Hippocampal formation (tissue), 2 donors: Measurements from ENCODE around the gene DNAH1.

ENCODE experiments used
- DNase-seq, 2 donors: peaks; one replicate each; lab custom pipeline; 2025; lab: John Stamatoyannopoulos, UW

DNAH1 gene

DNA sequence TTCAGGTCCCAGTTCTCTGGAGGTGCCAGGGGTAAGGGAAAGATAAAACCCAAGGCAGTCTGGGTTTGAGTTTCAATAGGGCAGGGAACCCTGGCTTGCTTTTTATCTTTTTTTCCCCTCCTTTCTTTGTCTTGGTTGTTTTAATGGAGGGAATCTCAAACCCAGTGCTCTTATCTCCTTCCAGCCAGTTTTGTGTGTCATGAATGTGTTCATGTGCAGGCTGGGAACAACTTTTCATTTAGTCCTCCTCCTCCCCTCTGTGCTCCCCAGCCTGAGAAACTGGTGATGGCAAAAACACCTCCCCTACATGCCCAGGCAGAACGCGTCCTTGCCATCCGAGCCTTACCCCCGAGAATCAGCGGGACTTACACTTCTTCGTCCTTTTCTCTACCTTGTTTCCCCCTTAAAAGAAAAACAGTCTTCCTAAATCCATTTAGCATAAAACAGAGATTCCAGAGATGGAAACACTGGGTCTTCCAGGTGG, 117.9 kb downstream of the DNAH1 start:
- no peak for DNase-seq

DNA sequence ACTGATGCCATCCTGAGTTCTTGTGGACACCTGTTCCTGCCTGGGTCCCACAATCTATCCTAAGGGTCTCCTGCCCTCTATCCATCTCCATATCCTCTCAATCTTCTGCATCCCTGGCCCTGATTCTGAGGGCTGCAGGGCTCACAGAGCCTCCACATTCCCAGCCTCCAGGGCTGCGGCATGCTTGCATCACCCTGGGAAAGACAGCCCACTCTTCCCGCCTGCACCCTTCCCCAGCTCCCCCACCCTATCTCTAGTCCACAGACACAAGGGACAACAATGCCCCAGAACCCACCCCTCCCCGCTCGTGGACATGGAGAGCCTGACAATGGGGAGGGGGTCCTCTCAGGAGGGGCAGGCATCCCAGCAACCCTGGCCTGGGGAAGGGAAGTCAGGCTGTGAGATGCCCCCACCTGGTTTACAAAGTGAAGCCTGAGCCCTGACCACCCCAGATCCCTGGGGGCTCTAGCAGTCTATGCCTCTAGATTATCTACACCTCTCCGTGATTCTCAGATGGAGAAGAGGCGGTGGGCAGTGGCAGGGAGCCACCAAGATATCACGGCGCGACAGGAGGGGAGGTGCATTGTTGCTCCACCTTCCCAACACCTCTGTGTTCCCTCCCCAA, 118.5 kb downstream of the DNAH1 start:
- DNase-seq = no peak

DNA sequence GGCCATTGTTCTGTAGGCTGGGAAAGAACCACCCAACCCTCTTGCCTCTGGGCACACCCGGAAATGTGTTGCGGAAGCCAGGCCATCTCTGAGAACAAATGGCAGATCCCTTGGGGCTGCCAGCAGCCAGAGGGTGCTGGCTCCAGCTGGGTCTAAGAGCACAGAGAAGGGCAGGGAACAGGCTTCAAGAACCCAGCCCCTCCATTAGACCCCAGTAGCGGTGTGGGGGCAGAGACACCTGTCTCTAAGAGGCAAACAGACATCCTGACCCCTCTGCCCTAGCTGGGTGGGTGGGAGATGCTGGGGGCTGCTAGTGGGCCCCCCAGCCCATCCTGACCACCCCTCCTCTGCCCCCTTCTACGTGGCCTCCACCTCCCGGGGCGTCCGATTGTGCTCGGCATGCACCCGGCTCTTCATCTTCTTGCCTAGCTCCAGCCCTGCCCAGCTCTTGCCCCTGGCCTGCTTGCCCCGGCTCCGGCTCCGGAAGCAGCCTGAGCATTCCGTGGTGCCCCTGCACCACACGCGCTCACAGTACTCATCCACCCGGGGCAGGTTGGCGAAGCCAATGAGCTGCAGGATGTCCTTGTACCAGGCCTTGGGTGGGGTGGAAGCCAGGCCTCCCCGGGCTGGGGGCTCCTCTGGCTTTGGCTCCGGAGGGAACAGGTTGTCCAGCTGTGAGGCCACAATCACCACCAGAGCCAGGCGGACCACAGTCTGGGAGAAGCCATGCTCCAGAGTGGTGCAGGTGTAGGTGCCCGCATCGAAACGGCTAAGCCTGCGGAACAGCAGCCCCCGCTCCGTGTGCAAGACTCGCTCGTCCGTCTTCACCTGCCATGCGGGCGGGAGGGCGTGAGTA, 119.4 kb downstream of the DNAH1 start:
- DNase-seq = no peak

DNA sequence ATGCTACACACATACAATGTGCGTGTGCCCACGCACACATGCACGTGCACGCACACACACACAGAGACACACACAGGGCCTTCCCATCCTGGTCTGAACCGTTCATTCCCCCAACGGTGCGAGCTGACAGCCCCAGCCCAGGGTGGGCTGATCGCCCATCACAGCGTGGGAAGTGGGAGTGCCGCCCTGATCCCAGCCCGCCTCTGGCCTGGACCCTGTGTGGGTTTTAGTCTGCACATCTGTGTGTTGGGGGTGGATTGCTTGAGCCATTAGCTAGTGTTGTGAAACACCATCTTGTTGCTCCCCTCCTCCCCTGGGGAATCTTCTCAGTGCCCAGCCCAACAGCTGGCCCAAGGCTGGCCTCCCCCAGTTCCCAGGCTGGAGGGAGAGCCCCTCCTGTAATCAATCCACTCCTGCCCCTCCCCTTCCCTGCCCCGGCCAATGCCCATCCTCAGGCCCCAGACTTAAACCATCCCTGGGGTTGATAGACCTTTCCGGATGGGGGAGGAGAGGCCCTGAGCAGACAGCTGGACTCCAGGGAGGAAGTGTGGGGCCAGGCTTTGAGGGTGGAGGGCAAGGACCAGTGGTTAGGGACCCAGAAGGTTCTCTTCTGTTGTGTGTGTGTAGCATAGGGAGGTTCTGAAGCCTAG, 120.5 kb downstream of the DNAH1 start:
- no peak for DNase-seq

DNA sequence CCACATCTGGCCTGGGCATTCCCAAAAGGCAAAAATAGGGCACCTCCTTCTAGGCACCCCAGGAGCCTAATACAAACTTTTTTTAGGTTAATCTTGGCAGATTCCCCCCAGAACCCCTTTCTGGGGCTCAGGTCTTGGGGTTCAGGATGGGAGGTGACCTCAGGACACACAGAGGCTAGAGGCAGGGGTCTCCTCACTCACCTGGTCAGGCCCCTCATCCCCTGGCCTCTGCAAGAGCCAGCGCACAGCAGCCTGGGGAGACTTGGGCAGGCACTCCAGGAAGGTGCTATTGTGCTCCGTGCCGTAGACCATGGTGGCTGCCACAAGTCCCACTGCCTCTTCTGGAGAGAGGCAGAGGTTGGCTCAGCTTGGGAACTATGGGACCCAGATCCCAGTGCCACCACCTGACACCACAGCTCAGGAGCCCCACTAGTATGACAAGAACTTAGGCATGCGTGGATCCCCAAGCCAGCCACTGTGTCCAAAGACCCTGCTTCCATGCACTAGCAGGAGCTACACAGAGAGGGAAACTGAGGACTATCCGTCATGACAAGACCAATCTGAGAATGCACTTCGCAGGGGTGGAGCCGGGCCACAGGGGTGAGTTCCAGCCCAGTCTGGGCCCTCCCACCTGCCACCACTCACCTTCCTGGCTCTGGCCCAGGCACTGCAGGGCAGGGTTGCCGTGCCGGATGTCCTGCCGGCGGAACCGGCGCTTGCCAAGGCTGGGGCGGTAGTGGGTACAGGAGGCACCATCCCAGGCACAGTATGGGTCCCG, 121.4 kb downstream of the DNAH1 start:
- no peak for DNase-seq

DNA sequence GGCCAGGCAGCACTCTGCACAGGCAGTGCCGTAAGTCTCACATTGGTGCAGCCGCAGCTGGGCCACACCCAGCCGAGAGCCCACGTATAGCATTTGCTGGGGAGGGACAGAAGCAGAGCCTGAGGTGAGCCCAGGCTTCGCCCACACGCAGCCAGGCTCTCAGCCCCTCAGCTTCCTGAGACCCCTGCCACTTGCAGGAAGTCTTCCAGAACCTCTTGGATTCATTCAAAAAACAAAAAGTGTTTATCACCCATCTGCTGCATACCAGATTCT, 121.9 kb downstream of the DNAH1 start:
- no peak for DNase-seq

DNA sequence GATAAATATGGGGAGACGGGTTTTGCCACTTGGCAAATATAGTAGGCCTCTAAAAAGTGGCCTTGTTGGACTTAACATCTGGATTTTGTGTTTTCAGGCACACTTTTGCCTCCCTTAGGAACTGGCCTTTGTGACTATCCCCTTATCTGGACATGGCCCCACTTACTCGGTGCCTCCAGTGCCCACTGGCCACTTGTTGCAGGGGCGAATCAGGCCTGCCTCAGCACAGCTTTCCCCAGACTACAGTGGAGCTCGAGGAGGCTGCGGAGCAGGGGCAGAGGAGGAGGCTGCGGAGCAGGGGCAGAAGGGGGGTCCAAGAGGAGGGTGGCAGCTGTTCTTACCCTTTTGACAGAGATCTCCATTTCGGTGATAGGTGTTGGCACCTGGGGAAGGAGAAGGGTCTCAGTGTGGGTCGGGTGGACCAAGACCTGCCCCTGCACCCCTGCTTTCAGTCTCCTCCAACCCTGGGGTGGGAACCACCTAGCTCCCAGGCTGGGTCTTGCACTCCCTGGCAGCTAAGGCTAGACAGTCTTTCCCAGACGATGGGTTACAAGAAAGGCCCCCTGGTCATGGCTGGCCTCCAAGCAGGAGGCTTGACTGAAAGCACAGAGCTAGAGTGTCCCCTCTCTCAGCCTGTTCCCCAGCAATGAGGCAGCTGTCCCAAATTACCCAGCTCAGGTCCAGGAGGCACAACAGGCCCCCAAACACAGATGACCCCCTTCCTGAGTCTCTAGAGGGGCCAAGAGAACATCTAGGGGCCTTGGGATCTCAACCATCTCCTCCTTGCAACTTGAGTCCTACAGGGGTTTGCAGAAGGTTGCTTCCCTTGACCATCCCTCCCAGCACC, 122.7 kb downstream of the DNAH1 start:
- DNase-seq = no peak

DNA sequence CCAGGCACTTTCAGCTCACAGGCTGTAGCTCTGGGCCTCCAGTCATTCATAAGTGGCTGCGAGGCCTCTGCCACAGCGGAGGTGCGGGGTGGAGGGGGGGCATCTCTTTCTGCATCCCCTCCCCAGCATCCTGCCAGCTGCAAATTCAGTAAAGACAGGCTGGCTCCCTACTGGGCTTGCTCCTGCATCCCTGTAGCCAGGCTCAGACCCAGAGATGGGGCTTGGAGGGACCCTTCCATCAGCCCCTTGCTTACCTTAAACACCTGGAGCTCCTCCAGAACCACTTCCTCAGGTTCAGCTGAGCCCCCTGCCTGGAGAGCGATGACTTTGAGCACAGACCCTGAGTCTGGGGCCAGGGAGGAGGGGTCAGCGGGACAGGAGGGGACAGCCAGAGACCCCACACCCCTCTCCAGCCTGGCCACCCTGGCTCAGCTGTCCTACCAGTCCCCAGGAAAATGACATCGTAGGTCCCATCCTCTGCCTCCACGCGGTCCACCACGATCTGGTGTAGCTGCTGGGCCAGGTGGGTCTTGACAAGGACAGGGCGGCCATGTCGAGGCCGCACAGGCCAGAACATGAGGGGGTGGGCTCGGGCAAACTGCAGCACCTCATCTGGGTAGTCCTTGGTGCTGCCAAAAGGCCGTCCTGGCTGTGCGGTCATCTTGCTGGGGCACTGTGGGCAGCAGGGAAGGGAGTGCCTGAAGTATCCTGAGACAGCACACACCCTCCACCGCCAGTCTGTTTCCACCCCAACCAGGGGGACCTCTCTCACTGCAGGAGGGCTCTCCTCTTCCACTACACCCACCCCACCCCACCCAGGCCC, 123.5 kb downstream of the DNAH1 start:
- no peak for DNase-seq

DNA sequence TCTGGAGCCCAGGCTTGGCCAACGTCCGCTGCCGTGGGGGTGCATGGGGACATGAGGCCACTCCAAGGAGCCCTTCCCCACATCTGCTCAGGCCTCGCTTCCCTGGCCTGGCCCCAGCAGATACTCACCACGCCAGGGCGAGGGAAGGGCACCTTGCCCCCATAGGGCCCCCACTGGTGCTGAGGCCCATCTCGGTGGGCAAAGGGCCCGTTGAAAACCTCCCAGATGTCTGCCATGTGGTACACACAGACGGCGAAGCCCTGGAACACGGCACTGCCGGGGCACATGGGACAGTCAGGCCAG, 124.1 kb downstream of the DNAH1 start:
- no peak for DNase-seq

DNA sequence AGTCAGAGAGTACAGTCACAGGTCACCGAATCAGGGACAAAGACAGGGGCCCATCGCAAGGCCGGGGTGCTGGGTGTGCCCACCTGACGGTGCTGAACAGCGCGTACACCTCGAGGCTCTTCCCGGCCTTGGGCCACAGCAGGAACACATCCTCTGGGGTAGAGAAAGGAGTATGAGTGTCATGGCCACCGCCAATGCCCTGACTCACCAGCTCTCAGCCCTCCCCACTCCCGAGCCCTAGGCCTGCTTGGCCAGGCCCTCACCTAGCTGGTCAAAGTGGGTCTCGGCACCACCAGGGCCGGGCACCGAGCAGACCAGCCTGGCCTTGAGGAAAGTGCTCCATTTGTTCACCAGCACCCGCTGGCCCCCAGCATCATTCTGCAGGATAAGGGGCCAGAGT, 124.6 kb downstream of the DNAH1 start:
- no peak for DNase-seq

DNA sequence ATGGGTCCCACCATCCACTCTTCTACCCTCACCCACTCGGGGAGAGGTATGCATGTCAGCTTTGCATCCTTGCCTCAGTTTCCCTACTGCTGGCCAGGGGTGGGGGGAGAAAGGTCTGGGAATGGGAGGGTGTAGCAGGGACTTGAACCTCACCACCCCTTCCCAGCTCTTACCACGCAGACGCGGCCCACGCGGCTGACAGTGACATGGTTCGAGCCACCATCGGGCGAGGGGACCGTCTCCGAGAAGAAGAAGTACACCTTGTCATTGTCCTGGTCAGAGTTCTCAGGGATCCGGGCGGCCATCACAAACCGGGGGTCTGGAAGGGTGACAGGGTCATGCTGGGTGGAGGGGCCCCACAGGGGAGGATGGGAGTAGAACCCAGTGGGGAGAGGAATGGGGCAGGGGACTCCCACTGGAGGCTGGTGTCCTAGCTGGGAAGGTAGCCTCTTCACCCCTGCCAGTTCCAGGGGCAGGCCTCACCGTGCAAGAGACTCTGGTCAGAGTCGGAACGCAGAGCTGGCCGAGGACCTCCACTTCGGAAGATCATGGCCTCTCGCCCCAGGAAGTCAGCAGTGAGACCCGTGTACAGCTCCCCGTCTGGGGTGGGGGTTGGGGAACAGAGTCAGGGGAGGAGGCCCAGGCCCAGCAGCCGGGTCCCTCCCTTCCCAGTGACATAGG, 125.1 kb downstream of the DNAH1 start:
- DNase-seq = no peak

DNA sequence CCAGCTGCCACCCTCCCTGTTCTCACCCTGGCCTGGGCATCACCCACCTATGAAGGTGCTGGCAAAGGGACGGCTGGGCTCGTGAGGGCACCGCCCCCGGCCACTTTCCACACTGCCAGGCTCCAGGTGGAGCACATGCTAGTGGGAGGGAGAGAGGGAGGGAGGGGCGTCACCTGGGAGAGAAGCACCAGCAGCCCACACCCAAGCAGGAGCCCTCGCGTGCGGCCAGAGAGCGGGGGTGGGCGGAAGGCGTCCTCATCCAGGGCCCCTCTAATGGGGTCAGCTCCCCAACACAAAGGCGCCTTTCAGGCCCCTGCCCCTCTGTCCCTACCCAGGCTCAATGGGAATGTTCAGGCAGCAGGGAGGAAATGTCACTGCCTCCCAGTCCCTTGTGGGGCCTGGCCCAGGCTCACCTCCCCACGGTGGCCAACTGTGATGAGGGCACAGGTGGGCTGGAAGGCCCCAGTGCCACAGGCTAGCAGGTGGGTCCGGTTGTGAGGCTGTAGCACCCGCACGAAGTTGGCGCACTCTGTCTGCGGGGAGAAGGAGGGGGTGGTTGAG, 125.7 kb downstream of the DNAH1 start:
- DNase-seq = no peak

DNA sequence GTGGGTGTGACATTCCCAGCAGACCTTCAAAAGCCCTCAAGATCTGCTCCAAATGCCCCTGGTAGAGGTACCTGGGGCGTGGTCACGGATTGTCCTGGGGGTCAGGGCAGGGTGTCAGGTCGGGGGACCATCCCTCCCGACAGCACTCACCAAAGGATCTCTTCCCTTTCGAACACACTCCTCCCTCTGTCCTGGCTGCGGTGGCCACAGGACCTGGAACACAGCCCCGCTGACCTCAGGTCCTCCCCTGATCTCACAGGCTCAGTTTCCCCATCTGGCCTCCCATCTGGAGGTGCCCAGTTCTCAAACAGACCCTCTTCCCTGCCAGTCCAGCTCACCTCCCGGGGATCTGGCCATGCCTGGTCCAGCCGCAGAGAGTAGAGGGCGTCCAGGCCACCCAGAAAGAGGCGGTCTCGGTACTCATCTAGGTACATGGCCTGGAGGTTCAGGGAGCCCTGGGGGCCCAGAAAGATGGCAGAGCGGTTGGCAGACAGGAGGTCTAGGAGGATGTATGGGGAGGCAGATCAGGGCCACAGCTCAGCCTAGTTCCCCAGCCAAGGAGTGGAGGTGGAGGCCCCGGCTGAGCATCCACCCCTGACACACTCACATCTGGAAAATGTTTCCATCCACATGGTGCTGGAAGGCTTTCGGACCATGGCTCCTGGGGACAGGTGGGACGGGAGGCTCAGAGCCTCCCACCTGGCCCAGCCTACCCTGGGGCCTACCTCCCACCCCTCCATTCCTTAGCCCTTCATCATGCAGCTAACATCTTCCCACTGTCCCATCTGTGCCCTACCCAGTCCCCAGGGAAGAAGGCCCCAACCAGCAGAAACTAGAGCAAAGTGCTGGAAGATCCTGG, 126.5 kb downstream of the DNAH1 start:
- no peak for DNase-seq

DNA sequence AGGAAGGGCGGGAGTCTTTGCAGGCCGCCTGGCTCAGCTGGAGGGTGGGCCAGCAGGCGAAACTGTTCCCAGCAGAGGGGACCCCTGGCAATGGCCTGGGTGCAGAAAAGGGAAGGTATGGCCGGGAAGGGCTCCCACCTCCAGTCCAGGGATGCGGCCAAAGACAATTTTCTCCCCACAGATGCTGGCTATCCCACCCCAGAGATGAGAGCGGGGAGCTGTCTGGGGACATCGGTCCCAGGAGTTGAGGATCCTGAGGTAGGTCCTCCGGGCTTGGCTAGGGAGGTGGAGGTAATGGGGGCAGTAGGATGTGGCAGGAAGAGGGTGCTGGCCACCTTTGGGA, 127.1 kb downstream of the DNAH1 start:
- DNase-seq = no peak

DNA sequence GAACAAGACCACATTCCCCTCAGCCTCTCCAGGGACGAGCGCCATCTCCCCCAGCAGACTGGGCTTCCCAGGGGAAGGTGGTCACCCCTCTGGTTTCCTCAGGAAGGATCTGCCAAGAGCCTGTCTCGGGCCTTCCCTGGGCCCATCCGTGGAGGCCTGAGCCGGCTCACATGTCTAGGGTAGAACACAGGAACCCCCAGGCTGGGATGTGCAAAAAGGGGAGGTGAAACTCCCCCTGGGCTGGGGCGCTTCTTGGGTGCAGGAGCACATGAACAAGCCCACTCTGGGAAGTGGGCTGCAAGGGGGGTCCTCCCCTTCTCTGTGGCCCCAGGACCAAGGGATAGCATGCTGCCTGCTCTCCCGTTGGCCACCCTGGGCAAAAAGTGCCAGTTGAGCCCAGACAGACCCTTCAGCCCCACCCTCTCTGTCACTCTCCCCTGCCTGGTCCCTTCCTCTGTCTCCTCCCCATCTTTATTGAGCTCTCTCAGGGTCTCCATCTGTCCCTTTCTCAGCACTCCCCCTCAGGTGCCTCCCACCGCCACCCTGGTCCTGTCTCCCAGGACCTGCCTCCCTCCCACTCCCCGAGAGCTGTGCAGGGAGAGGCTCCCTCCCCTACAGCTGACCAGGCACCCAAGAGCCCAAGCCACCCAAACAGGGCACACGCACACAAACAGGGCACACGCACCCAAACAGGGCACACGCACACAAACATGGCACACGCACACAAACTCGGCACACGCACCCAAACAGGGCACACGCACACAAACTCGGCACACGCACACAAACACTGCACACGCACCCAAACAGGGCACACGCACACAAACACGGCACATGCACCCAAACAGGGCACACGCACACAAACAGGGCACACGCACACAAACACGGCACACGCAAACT, 127.9 kb downstream of the DNAH1 start:
- no peak for DNase-seq

DNA sequence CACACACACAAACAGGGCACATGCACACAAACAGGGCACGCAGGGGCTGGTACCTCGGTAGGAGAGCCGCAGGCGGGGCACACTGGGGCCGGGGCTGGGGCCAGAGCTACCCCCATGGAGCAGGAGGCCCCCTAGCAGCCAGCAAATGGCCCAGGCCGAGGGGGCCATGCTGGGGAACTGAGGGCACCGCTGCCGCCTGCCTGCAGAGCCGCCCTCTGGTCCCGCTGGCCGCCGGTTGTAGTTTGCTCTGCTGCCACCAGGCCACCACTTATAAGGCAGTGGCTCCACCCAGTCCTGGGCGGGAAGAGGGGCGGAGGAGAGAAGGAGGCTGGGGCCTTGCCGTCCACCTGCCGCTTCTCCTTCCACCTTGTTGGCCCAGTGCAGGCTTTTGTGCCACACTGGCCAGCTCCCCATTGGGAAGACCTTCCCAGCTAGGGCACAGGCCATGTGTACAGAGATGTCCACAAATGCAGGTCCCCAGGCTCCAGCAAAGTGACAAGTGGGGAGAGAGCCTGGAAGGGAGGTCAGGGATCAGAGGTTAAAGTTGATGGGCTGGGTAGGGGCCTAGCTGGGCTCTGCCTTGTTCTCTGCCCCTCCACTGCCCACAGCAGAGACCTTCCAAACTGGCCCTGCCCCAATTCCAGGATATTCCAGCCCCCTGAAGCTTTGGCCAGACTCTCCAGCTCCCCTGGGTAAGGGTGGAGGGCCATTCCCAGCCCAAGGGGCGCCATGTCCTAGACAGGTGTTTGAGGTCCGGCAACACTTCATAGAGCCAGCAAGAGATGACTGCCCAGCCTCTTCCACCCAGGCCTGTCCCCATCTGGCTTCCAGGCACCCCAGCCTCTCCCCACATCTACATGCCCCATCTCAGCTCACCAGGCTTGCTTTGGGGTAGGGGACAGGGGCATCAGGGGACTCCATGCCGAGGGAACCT, 129.0 kb downstream of the DNAH1 start, which contains the start of gene SEMA3G:
Gene SEMA3G, minus strand, starts transcription at position 244 of the 934 bp plus-strand sequence. Its CDS starts 76 bp downstream, at position 168.
- no peak for DNase-seq

DNA sequence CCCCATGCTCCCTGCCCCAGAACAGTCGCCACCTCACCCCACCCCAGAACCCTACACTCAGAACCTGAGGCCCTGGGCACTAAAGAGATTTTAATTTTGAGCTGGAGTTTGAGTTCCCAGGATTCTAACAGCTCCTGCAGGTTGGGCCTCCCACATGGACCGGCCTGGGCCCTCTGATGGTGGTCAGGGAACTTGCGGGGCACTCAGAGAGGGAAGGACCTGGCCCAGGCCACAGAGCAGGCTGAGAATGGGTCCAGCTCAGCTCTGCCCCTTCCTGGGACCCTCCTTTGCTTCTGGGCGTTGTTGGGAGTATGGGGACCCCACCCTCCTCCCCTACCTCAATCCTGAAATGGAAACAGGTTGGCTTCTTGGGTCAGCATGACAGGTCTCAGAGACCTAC, 129.9 kb downstream of the DNAH1 start:
- no peak for DNase-seq
